ENCODE results near the gene DCST2.

Gene DCST2

DNA sequence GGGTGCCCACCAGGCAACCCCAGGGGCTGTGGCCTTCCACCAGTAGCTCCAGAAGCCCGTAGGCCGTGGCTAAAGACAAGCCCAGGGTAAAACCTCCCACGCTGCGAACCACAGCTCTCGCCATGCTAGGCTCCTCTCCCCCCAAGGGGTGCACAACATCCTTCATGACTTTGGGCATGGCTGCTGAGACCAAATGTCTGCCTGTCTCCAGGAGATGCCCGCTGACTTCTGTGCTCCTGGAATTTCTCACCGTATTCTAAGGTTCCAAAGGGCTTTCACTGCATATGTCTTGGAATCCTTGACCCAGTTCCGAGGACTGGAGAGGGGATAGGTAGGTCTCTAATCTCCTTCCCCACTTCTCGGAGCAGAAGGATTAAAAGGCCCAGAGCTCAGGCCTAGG, at the start of gene DCST2, which contains the start of gene DCST1:
DCST2 (minus strand) TSS at position 258 of the 400 bp plus-strand sequence; CDS start at position 178, 80 bp downstream.
DCST1 (plus strand) TSS at position 301 of the 400 bp plus-strand sequence. CDS start 213 bp downstream, outside the sequence.
- DNase-seq, result no peak

DNA sequence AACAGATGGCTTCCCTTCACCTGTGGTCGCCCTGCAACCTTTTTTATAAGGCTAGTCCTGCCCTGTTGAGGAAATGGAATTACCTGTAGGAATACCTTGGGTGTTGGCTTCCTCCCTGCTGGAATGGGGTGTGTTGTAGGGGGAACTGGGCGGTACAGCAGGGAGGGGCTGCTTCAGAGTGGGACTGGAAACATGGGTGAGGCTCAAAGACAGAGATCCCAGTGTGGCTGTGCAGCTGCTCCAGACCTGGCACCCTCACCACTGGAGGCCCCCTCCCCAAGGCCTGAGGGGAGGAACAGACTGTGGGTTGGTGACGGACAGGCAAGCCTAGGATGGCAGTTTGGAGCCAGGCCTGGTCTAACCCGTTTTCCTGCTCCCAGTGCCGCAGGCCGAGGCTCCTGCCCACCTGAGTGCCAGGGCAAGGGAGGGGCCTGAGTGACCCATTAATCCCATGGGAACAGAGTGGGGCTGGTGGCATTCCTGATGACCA, 49.5 kb upstream of the DCST2 start:
- DNase-seq, result no peak

DNA sequence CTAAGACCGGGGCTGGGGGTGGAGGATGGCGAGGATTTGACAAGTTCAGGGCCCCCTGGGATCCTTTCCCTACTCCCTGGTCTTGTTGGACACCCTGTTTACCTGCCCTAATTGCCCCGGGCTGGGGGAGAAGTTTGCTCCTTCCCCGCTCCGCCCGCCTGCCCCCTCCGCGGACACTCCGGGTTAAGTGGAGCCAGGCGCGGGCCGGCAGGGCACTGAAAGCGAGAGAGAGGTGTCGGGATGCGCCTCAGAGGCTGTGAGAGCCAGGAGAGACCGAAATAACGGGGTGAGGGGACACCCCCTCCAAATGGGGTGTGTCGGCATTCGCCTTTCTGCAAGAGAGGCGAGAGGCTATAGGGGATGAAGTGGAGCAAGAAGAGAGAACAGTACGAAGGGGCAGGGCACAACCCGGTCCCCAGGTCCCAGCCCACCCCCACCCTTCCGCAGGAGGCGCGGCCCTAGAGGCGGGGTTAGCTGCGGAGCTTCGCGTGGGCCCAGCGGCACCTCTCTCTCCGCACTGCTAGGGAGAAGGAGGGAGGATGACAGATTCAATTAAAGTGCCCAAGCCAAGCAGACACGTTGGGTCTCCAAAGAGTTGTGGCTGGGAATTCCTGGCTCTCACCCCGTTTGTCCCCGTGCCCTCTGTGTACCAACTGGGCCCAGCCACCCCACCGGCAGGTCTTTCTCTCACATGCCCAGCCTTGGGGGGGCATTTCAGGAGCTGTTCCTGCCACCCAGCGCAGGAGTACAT, 48.9 kb upstream of the DCST2 start:
- no peak for DNase-seq

DNA sequence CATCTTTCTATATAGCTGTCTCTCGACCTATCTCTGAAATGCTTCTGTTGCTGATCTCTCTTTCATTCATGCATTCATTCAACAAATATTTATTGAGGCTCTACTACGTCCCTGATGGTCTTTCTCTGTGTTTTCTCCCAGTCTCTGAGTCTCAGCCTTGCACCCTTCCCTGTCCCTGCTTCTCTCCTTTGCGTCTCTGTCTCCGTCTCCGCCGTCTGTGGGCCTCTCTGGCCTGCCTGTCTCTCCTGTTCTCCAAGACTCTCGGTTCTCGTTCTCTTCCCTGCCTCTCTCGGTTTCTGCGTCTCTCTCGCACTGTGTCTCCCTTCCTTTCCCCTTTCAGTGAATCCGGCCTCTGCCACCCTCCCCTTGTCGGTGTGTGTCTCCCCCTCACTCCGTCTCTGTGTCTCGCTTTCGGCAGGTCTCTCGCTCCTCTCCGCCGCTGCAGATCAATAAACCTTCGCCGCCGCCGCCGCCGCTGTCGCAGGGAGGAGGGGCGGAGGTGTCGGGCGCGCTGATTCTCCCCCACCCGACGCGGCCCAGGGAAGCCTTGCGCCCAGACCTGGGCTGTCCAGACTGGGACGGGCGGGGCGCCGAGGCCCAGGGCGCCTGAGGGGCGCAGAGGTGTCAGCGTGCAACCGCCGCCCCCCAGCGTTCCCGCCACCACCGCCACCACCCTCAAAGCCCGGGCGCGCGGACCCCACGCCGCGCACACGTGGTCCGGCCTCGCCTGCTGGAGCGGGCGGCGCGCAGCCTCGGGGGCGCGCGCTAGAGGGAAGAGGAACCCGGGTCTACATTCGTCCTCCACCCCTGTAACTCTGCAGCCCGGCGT, 48.1 kb upstream of the DCST2 start:
- DNase-seq, result no peak

DNA sequence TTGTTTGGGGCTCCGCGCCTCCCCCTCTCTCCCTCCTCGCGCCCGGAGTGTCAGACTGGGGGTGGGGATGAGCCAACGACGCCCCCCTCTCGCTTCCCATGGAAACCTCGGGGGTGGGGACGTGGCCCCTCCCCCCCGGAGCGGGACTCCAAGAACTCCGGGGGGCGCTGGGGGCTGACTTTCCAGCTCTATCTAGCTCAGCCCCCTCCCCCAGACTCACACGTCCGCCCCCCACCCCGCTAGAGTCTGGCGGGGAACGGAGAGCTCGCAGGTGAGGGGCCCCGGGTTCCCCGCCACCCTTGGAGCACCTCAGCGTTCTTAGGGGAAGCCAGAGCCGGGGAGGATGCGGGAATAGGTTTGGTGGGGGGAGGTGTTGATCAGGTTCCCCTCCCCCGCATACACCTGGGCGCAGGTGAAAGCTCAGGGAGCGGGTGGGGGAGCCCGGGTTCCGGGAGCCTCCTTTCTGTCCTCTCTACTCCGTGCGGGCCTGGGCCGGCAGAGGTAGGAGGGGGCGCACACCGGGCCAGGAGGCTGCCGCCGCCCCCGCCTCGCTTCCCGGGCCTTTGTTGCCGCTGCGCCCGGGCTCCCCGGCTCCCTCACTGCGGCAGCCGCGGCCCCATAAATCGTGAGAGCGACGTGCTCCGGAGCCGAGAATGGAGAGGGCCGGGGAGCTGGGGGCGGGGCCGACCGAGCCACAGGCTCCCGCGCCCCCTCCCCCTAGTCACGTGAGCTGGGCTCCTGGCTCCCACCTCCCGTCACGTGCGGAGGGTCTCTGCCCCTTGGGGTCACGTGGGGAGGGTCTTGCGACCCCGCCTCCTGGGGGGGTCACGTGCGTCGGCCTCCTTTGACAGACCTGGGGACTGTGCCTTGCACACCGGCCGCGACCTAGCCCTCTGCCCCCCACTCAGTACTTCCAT, 47.0 kb upstream of the DCST2 start:
- DNase-seq, result no peak

DNA sequence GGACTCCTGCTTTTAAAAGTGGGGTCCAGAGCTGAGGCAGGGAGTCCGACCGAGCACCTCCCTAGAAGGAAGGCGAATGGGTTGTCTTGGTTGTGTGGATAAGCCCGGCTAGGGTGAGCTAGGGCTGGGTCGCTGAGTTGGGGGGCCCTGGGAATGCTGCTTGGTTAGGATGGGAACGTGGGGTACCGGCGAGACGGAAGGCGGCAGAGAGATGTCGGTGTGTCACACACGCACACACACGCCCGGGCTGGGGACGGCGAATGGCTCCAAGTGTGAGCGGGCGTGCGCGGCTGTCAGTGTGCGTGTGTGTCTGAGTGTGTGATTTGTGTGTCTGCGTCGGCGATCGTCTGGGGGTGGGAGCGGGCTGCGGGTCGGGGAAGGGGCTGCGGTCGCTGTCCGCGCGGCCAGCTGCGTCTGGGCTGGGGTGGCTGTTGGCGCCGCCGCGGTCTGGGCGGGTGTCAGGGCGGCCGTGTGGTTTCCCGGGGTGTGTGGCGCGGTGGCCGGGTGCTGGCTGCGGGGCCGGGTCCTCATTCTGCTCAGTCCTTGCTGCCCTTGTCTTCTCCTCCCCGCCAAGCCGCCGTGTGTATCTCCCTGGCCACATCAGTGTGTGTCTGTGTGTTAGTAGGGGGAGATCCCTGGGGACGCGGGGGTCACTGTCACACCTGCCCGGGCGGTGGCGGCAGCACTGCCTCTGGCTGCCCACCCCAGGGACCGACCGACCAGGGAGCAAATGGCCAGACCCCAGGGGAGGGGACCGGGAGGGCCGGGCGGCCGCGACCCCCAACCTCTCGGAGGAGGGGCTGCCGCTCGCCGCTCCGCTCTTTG, 46.1 kb upstream of the DCST2 start:
- DNase-seq, result no peak

DNA sequence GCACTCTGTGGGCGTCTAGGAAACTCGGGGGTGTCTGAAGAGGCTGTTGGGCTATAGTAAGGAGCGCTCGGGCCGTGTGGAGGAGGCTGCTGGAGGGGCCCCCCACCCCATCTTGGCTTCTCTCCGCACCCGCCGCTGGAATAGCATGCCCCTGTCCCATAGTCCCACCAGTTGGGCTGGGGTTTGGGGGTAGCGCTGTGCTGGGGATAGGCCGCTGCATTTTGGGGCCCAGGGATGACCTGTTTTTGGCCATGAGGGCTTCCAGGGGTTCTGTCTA, 45.6 kb upstream of the DCST2 start:
- no peak for DNase-seq

DNA sequence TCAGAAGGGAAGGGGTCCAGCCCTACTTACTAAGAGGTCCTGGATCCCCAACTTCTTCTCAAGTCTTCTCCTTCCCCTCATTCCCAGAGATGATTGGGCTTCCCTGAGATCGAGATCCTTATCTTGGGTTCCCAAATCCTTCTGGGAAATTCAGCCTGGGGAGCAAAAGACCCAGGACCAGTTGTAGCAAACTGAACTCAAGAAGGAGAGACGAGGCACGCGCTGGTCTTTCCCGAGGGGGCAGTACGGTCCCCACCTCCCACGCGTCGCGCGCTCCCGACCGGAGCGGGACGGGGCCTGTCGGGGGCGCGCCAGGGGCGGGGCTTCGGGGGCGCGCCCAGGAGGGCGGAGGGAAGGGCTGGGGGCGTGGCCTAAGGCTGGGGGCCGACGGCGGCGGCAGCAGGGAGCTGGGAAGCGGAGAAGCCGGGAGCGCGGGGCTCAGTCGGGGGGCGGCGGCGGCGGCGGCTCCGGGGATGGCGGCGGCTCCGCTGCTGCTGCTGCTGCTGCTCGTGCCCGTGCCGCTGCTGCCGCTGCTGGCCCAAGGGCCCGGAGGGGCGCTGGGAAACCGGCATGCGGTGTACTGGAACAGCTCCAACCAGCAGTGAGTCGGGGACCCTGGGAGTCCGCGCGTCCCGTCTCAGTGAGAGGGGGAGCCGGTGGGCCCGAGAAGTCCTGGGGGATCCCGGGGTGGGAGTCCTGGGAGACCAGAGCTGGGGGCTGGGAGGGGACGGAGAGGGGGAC, 45.1 kb upstream of the DCST2 start, which contains the start of gene EFNA3:
EFNA3 (plus strand) TSS at position 369 of the 741 bp plus-strand sequence; CDS start at position 474, 105 bp downstream.
- DNase-seq, result peak; percentile 29

DNA sequence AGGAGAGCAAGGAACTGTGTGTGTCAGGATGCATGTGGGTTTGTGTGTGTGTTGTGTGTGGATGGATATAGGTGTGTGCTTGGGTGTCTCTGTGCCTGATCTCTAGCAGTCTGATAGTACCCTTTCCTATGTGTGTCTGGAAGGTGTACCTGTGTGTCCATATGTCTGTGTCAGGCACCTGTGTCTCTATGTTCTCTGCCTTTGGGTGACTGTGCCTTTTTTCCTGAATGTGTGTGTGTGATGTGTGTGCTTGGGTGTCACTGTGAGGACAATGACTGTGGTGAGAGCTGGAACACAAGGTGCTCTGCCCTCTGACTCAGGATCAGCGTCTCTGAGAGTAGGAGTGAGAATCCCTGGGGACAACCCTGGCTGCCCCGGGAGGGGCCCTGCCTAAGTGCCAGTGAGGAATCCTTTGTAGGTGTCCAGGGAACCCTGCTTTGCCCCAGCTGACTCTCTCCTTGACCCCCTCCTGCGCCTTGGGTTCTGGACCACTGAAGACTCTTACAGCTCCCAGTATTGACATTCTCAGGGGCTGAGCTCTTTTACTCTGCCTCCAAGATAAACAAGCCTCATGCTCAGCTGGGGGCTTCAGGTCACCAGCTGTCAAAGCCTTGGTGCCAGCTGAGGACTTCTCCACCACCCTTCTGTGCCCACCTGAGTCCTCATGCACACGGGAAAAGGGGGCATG, 44.3 kb upstream of the DCST2 start:
- no peak for DNase-seq

DNA sequence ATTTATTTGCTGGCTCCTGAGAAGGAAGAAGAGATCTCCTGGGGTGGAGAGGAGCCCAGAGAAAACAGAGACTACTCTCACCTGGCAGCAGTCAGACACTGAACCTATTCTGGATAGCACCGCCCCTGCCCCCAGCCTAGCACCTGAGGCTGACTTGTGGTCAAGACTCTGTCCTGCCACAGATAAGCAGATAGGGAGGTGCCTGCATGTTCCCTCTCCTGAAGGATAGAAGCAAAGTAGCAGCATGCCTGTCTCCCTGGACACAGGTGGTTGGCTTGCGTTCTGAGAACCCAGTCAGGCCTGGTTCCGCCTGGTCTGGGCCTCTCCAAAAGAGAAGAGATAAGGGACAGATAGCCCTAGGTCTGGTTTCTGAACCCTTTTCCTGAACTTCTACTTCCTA, 43.8 kb upstream of the DCST2 start:
- DNase-seq, result no peak

DNA sequence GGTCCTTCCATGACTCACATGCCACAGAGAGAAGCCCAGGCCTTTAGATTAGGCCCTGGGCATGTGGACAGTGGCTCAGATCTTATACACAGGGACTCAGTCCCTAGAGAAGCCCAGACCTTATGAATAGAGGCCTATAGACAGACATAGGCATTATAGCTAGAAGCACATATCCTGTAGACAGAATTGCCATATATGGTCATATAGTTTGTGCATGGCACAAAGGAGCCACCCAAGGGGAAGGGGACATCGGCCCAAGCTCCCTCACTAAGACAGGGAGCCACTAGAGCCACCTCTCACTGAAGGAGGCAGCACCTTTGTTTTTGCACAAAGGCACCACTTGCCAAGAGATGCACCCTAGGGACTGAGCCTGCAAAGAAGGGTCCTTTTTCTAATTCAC, 42.8 kb upstream of the DCST2 start:
- no peak for DNase-seq

DNA sequence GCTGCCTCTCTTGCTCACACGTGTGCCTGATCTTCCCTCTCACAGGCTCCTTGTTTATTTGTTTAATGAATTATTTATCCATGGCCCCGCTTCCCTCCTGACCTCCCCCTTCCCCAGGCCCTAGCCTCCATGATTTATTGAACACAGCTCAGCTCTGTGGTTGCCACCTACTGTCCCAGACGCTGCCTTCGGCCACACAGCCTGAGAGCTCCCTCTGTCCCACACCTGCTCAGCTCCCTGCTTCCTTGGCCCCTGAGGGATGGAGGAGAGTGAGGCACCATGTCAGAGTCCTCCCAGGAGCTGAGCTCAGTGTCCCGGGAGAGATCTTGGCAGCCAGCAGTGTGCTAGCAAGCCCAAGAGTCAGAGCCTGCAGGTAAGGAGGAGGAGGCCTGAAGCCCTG, 42.0 kb upstream of the DCST2 start:
- DNase-seq, result no peak

DNA sequence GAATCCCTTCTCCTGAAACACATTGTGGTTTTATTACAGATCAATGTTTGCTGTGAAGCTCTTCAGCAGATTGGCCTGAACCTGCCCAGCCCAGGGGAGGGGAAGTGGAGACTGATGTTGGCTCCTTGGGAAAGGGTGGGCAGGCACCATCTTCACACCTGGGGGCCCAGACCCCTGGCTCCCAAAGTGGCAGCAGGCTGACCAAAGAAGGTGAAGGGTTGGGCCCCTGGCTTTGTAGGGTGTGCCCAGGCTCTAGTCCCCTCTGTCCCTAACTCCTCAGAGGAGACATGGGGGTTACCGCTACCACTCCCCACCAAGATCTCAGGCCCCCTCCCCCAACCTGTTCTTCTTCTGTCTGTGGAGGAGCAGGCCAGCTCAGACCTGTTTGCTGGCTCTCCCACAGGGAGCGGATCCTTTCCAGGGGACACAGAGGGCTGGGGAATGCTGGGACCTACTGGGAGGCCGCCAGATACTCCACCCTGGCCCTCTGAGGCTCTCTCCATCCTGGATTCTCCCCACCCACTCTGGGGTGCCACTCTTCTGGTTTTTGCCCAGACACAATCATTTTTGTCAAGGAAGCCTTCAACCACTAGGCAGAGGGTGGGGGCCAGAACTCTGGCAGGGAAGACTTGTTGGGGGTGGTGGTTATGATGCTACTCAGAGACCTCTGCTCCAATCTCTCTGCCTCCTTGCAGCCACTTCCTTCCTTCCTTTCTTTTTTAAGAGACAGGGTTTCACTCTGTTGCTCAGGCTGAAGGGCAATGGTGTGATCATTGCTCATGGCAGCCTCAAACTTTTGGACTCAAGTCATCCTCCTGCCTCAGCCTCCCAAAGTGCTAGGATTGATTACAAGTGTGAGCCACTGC, 40.0 kb upstream of the DCST2 start:
- DNase-seq, result no peak

DNA sequence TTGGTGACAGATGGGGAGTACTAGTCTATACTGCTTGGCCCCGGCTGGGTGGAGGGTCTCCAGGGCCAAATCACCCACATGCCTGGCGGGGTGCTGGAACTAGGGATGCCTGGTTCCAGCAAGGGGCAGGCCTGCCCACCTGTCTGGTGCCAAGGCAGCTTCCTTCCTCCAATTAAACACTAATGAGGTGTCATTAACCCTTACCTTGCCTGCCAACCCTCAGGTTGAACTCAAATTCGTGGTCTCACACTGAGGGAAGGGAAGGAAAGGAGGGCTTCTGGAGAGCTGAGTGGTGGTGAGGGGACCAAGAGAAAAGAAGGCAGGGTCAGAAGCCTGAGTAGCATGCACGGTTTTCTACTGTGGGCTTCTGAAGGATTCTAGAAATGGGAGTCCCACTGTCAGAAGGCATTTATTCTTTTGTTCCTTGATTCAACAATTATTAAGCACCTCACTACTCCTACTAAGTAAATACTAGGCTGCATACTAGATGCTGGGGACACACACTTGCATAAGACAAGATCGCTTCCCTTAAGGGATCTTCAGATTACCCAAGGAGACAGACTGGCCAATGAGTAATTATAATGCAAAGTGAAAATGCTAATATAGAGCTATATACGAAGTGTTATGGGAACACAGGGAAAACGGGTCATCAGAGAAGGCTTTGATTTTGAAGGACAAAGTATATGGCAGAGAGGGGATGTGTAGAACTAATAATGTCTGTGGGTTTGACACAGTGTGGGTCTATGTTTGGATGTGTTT, 39.1 kb upstream of the DCST2 start:
- DNase-seq, result no peak

DNA sequence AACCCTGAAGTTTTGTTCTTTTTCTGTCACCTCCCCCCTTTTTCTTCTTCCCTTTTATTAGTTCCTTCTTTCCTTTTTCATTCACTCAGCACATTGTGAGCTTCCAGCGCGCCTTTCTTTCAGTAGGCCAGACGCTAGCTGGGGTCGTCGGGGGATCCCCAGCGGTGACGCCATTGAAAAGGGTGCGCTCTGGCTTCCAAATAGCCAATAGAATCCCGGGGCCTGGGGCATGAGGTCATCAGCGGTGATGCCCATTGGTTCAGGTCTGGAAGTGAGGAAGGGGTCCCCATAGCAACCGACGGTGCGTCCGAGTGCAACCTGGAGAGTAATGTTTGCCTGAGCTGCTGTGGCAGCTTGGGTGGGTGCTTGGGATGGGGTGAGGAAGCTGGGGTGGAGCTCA, 38.1 kb upstream of the DCST2 start:
- DNase-seq, result no peak

DNA sequence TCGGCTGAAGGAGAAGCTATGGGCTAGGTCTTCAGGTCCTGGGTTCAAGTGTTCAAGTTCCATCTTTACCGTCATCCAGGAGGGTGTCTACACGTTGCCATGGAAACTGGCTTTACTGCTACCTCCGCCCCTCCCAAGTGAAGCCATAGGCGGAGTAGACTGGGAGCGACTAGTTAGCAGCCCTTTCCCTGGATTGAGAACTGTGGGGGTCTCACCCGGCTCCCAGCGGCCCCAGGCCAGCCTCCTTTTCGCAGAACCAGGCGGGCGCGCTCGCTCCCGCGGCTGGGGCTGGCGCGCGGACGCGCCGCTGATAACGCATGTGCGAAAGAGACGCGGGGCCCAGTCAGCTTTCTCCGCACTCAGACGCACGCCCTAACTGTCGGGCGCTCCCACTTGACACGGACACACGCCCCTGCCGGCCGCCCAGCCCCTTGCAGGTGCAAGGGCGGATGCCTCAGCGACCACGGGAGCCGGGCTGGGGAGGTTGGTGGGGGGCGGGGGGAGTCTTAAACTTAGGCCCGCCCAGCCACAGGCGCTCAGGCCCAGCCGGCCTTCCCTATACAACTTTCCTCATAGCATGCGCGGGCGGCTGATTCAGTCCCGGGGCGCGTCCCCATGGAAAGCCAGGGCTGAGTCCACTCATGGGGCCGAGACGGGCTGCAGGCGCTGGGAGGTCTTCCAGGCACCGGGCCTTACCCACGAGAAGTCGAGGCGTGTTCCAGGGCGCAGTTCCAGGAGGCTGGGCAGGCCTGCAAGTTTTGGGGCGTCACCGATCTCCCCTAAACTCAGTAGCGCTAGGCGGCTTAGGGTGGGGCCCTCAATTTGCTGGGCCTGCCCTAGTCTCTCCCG, 37.4 kb upstream of the DCST2 start:
- peak; percentile 47 for DNase-seq

DNA sequence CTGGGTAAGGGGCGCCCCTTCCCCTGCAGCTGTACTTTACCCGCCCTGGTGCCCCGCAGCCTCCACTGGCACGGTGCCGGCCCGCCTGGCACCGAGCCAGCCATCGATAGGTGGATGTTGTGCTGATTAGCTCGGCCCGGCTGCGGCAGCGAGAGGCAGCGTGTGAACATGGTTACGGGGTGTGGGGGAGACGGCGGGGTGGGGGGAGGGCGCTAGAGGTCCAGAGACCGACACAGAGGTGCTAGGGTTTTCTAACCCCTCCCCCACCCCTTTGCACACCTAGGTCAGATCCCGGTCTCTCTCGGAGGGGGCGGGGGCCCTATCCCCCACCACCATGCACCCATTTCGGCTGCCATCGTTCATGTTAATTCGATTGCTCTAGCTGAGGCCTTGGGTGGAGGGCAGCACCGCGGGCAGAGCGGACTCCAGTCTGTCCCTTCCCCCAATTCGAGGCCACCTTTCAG, 36.6 kb upstream of the DCST2 start:
- no peak for DNase-seq

All from NCI-H2029 (cell line).